Small intestine (tissue), 7 donors: Measurements from ENCODE around the gene ATP6V1C2. TPM values are rescaled to one million over a fixed set of nuclear protein-coding genes. Genes with fewer than 3 reads are reported as not detected.
"Not testable (repeated sequence)": the region's sequence is repeated elsewhere in the genome, so short reads cannot be mapped to it uniquely, and the experiment has no call there.

Experiments
- DNase-seq, 2 donors: peaks; one replicate each; pipeline versions ENCODE4 v3.0.0 to v3.0.0-alpha.2; 2013
- FAIRE-seq: peaks from 2 replicates; lab custom pipeline; 2012; peaks lifted over from hg19 to GRCh38; lab: Jason Lieb, UNC
- H3K27ac ChIP-seq, 3 donors: one replicate each; pipeline ENCODE4 v1.5.1; 2013; ENCODE audit warnings: low read length in 2 of 3, mild to moderate bottlenecking in 2 of 3, control low read depth in 1 of 3, inconsistent platforms in 1 of 3, low read depth in 1 of 3, moderate library complexity in 1 of 3
- H3K27me3 ChIP-seq, 3 donors: one replicate each; pipeline ENCODE4 v1.6.1; 2013; ENCODE audit warnings: low read length in 3 of 3, inconsistent platforms in 1 of 3; ENCODE audit not compliant: control insufficient read depth in 3 of 3, insufficient read depth in 3 of 3
- H3K36me3 ChIP-seq, 3 donors: one replicate each; pipeline ENCODE4 v1.6.1; 2013; ENCODE audit warnings: low read length in 3 of 3, inconsistent platforms in 1 of 3, low read depth in 1 of 3, mild to moderate bottlenecking in 1 of 3, moderate library complexity in 1 of 3; ENCODE audit not compliant: control insufficient read depth in 3 of 3, insufficient read depth in 2 of 3
- H3K4me1 ChIP-seq, 3 donors: one replicate each; pipeline ENCODE4 v1.6.1; 2013; ENCODE audit warnings: low read length in 2 of 3, inconsistent platforms in 1 of 3, low read depth in 1 of 3, mild to moderate bottlenecking in 1 of 3, moderate library complexity in 1 of 3; ENCODE audit not compliant: control insufficient read depth in 3 of 3, insufficient read depth in 2 of 3
- H3K4me3 ChIP-seq, 3 donors: one replicate each; pipeline ENCODE4 v1.5.1; 2013; ENCODE audit warnings: low read length in 3 of 3, control low read depth in 1 of 3, inconsistent platforms in 1 of 3, low read depth in 1 of 3, mild to moderate bottlenecking in 1 of 3, moderate library complexity in 1 of 3
- H3K9me3 ChIP-seq, 2 donors: one replicate each; pipeline ENCODE4 v1.6.1; 2013; ENCODE audit warnings: low read depth in 1 of 2, low read length in 1 of 2; ENCODE audit not compliant: control insufficient read depth in 2 of 2, insufficient read depth in 1 of 2
- WGBS, 3 donors: extraction: QIAGEN DNeasy Blood & Tissue Kit; methylation state at CpG; one replicate each; pipeline ENCODE4 v1.1.7; 2013; 5-methylcytosine and 5-hydroxymethylcytosine counted together
- polyA plus RNA-seq, 4 donors: library from polyadenylated mRNA; stranded (reverse) in 3 of 4; unstranded in 1 of 4; fragments of 200-250 nt in 3 of 4; fragments of 120-200 nt in 1 of 4; gene quantifications; one replicate each; pipeline versions ENCODE4 v1.2.1 to v1.2.3, GENCODE V29; 2013
- donor health status: healthy with polysubstance abuse.
- donor health status: control.
- donor health status: control.
- donor health status: Bipolar disorder and iron deficiency.
- donor health status: healthy.

ATP6V1C2 gene
- polyA plus RNA-seq, 4 donors, result 0.22 to 3.6 (median 0.92) TPM

- no peak overlapping the region for H3K4me3 ChIP-seq
- no peak for DNase-seq
- FAIRE-seq, result no peak
- H3K4me1 ChIP-seq, result peaks cover 0 to 3% (median 0%) of the 10 kb centered on the region in 3 donors
- no peaks in the 10 kb centered on the region for H3K9me3 ChIP-seq
- H3K27ac ChIP-seq, result no peak overlapping the region
- WGBS, 3 donors, result 96 to 99% (median 97%) methylated on average over 11 of the region's 11 CpGs
- no peaks in the 10 kb centered on the region for H3K27me3 ChIP-seq
- H3K36me3 ChIP-seq, result peaks cover 16 to 81% (median 25%) of the 10 kb centered on the region in 3 donors
These were observed 59.0 kb downstream of the ATP6V1C2 start for GRCh38 chr2:10780491-10780820.

- H3K4me1 ChIP-seq, H3K4me3 ChIP-seq, H3K27me3 ChIP-seq, H3K27ac ChIP-seq, FAIRE-seq, H3K9me3 ChIP-seq, DNase-seq: not testable (repeated sequence)
- 94 to 96% (median 95%) methylated on average over 11 of the region's 11 CpGs for WGBS, 3 donors
- H3K36me3 ChIP-seq, result peaks cover 16 to 81% (median 25%) of the 10 kb centered on the region in 3 donors
These were observed 59.4 kb downstream of the ATP6V1C2 start for GRCh38 chr2:10780821-10781220.

GRCh38 chr2:10781746-10782145, 60.3 kb downstream of the ATP6V1C2 start:
- Histone ChIP-seq H3K27ac (no peak overlapping the region), H3K36me3 (peaks cover 16 to 78% (median 25%) of the 10 kb centered on the region in 3 donors), H3K4me3 (no peak overlapping the region), H3K27me3 (no peaks in the 10 kb centered on the region), H3K4me1 (no peaks in the 10 kb centered on the region), H3K9me3 (no peaks in the 10 kb centered on the region)
- FAIRE-seq (no peak), DNase-seq (no peak)
- WGBS, 3 donors, result 95 to 98% (median 97%) methylated on average over 8 of the region's 8 CpGs

GRCh38 chr2:10783421-10783820, 62.0 kb downstream of the ATP6V1C2 start:
- Histone ChIP-seq H3K27ac (no peak overlapping the region), H3K4me3 (no peak overlapping the region), H3K36me3 (peaks cover 14 to 77% (median 24%) of the 10 kb centered on the region in 3 donors), H3K27me3 (no peaks in the 10 kb centered on the region), H3K4me1 (no peaks in the 10 kb centered on the region), H3K9me3 (no peaks in the 10 kb centered on the region)
- FAIRE-seq (no peak), DNase-seq (no peak)
- 75 to 85% (median 84%) methylated on average over 4 of the region's 4 CpGs for WGBS, 3 donors

- DNase-seq, result no peak
- no peaks in the 10 kb centered on the region for H3K4me1 ChIP-seq
- H3K36me3 ChIP-seq, result peaks cover 14 to 74% (median 24%) of the 10 kb centered on the region in 3 donors
- no peak overlapping the region for H3K27ac ChIP-seq
- H3K27me3 ChIP-seq, result no peaks in the 10 kb centered on the region
- WGBS, 3 donors, result 76 to 85% (median 79%) methylated on average over 9 of the region's 9 CpGs
- no peak for FAIRE-seq
- no peak overlapping the region for H3K4me3 ChIP-seq
- H3K9me3 ChIP-seq, result no peaks in the 10 kb centered on the region
These were observed 63.3 kb downstream of the ATP6V1C2 start for GRCh38 chr2:10784719-10785118.

GRCh38 chr2:10785260-10785659, 63.8 kb downstream of the ATP6V1C2 start:
- WGBS, 3 donors, result 93 to 97% (median 96%) methylated on average over 5 of the region's 5 CpGs
- Histone ChIP-seq H3K36me3 (peaks cover 14 to 72% (median 24%) of the 10 kb centered on the region in 3 donors), H3K27ac (no peak overlapping the region), H3K4me1 (no peaks in the 10 kb centered on the region), H3K27me3 (no peaks in the 10 kb centered on the region), H3K9me3 (no peaks in the 10 kb centered on the region), H3K4me3 (no peak overlapping the region)
- DNase-seq (no peak), FAIRE-seq (no peak)

GRCh38 chr2:10786240-10786982, 65.0 kb downstream of the ATP6V1C2 start:
- 91 to 95% (median 94%) methylated on average over 8 to 12 of the region's 12 CpGs for WGBS, 3 donors
- peaks cover 12 to 70% (median 17%) of the 10 kb centered on the region in 3 donors for H3K36me3 ChIP-seq
- H3K27me3 ChIP-seq, result no peaks in the 10 kb centered on the region
- no peak for DNase-seq
- no peaks in the 10 kb centered on the region for H3K4me1 ChIP-seq
- no peak overlapping the region for H3K4me3 ChIP-seq
- no peak overlapping the region for H3K27ac ChIP-seq
- H3K9me3 ChIP-seq, result no peaks in the 10 kb centered on the region
- no peak for FAIRE-seq

GRCh38 chr2:10787176-10787968, 65.9 kb downstream of the ATP6V1C2 start:
- H3K27ac ChIP-seq, result no peak overlapping the region
- WGBS, 3 donors, result 86 to 90% (median 88%) methylated on average over 20 of the region's 20 CpGs
- no peaks in the 10 kb centered on the region for H3K27me3 ChIP-seq
- no peak for DNase-seq
- H3K4me3 ChIP-seq, result no peak overlapping the region
- H3K9me3 ChIP-seq, result no peaks in the 10 kb centered on the region
- FAIRE-seq, result no peak
- peaks cover 10 to 63% (median 20%) of the 10 kb centered on the region in 3 donors for H3K36me3 ChIP-seq
- H3K4me1 ChIP-seq, result no peaks in the 10 kb centered on the region
